Psoas muscle (tissue), 8 donors: Measurements from ENCODE around the gene TNS3. TPM values are rescaled to one million over a fixed set of nuclear protein-coding genes. Genes with fewer than 3 reads are reported as not detected.

ENCODE experiments used
- ATAC-seq, 4 donors: fragments of 200-7000 bp; cut with Tn5 transposase; one replicate each; pipeline ENCODE4 v1.9.1; 2020; ENCODE audit warnings: moderate library complexity in 3 of 4, mild to moderate bottlenecking in 2 of 4
- DNase-seq, 2 donors: peaks; one replicate each; pipeline ENCODE4 v3.0.0-alpha.2; 2020
- H3K27ac ChIP-seq: fragments of 200-600 bp; one replicate; pipeline ENCODE4 v1.8.0; 2022
- H3K27me3 ChIP-seq, 3 donors: fragments of 200-600 bp in 1 of 3; one replicate each; pipeline versions ENCODE4 v1.6.1 to v1.8.0; 2013 to 2022; ENCODE audit warnings: low read length in 2 of 3, mild to moderate bottlenecking in 2 of 3, moderate library complexity in 1 of 3; ENCODE audit not compliant: insufficient read depth in 3 of 3
- H3K36me3 ChIP-seq, 2 donors: fragments of 200-600 bp in 1 of 2; one replicate each; pipeline versions ENCODE4 v1.6.1 to v1.8.0; 2013 to 2022; ENCODE audit warnings: low read depth in 1 of 2, mild to moderate bottlenecking in 1 of 2, moderate library complexity in 1 of 2; ENCODE audit not compliant: insufficient read depth in 1 of 2
- H3K4me1 ChIP-seq: fragments of 200-600 bp; one replicate; pipeline ENCODE4 v1.8.0; 2022
- H3K4me3 ChIP-seq: fragments of 200-600 bp; one replicate; pipeline ENCODE4 v1.8.0; 2022; ENCODE audit warnings: mild to moderate bottlenecking
- H3K9me3 ChIP-seq: fragments of 200-600 bp; one replicate; pipeline ENCODE4 v1.8.0; 2022
- CTCF ChIP-seq: fragments of 200-600 bp; IDR thresholded peaks from one replicate; pipeline ENCODE4 v1.8.0; 2022; ENCODE audit warnings: antibody characterized with exemption
- WGBS, 3 donors: extraction: QIAGEN DNeasy Blood & Tissue Kit; methylation state at CpG; one replicate each; pipeline versions ENCODE4 v1.1.6 to v1.1.7; 2013; 5-methylcytosine and 5-hydroxymethylcytosine counted together
- intact Hi-C, 2 donors: fragments of 100-400 bp; cut with DNase I; formaldehyde crosslinking; loops; one replicate each; pipeline versions ENCODE4 v1.11.0 to v1.14.2; 2022
- polyA plus RNA-seq, 3 donors: library from polyadenylated mRNA; stranded (reverse); fragments of 200-250 nt; gene quantifications; one replicate each; pipeline ENCODE4 v1.2.3, GENCODE V29; 2013
- total RNA-seq, 4 donors: library from RNA; stranded (reverse); fragmentation: NEBNext Ultra II Directional in 2 of 4; extraction: Animal tissue kit (Norgen Biotek cat#: 25700) in 2 of 4; gene quantifications; one replicate each; pipeline versions ENCODE4 v1.2.1 to v1.2.4, GENCODE V29; 2021 to 2023
- donor health status: healthy with polysubstance abuse.
- donor health status: DM: no; HTN: no; CAD: no; lungs with moderate emphysema.
- donor health status: Bipolar disorder and iron deficiency.
- donor health status: healthy.
- donor health status: DM: yes; HTN: yes; CAD: no.
- donor health status: DM: no; HTN: no; CAD: no.
- donor health status: DM: no; HTN: no; CAD: no.
- donor health status: DM: yes; HTN: yes; CAD: no.

TNS3 gene
- total and polyA plus RNA-seq, 7 donors: 11.5 to 75.3 (median 35.0) TPM

DNA sequence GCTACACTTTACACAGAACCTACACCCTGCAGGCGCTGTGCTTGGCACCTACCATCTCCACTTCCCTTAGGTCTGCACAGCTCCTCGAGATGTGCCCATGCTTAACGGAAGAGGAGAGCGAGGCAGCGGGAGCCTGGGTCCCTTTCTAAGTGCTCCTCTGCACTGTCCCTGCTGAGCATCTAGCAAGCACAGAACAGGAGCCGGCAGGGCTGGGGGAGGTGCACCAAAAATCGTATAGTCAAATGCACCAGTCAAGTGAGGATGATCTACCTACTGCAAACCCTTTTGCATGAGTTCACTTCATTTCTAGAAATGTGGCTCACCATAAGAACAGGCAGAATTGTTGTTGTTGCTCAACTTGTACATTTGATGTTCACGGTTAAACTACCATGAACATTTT lies 267.7 kb downstream of the TNS3 start:
- Histone ChIP-seq H3K4me1 (peaks cover 24% of the 10 kb centered on the region), H3K27ac (peak overlapping the region; percentile 75), H3K9me3 (no peaks in the 10 kb centered on the region), H3K36me3 (no peaks in the 10 kb centered on the region), H3K27me3 (no peaks in the 10 kb centered on the region), H3K4me3 (no peak overlapping the region)
- DNase-seq (no peak), ATAC-seq (no peak)
- TF ChIP-seq CTCF: no peak
- WGBS, 3 donors: 73 to 78% (median 78%) methylated on average over 8 of the region's 8 CpGs
- intact Hi-C loops: no loop called here

GRCh38 chr7:47313564-47313963 lies 268.3 kb downstream of the TNS3 start:
- H3K36me3 ChIP-seq: no peaks in the 10 kb centered on the region
- intact Hi-C loops: no loop called here
- H3K4me3 ChIP-seq: no peak overlapping the region
- peaks cover 24% of the 10 kb centered on the region for H3K4me1 ChIP-seq
- no peaks in the 10 kb centered on the region for H3K27me3 ChIP-seq
- no peak for TF ChIP-seq CTCF
- ATAC-seq (no peak), DNase-seq (no peak)
- no peak overlapping the region for H3K27ac ChIP-seq
- H3K9me3 ChIP-seq: no peaks in the 10 kb centered on the region
- 67 to 78% (median 76%) methylated on average over 4 of the region's 4 CpGs for WGBS, 3 donors

DNA sequence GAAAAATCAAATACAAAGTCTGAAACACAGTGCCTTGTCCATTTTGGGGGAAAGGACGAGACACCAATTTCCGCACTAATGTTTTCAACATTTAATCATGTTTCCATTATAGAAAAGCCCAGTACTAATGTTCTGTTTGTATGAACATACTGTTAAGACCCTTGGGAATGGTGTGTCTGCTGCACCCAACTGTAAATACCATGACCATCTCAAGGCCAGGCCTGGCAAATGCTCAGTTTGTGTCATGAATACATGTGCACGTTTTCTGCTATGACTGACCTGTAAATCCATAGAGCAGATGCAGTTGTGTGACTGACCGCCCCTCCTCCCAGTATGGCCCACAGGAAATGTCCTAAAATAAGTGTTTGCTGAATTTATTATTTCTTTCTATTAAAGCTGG lies 270.0 kb downstream of the TNS3 start:
- Histone ChIP-seq H3K9me3 (no peaks in the 10 kb centered on the region), H3K36me3 (no peaks in the 10 kb centered on the region), H3K4me1 (peaks cover 24% of the 10 kb centered on the region), H3K27me3 (no peaks in the 10 kb centered on the region), H3K4me3 (no peak overlapping the region), H3K27ac (no peak overlapping the region)
- DNase-seq (no peak), ATAC-seq (no peak)
- intact Hi-C loops: no loop called here
- WGBS, 3 donors: 84 to 87% (median 86%) methylated on average over 4 of the region's 4 CpGs
- TF ChIP-seq CTCF: no peak

GRCh38 chr7:47310020-47310419 lies 271.9 kb downstream of the TNS3 start:
- peaks cover 20% of the 10 kb centered on the region for H3K4me1 ChIP-seq
- H3K4me3 ChIP-seq: no peak overlapping the region
- H3K9me3 ChIP-seq: no peaks in the 10 kb centered on the region
- no peaks in the 10 kb centered on the region for H3K36me3 ChIP-seq
- DNase-seq (no peak), ATAC-seq (peak; percentile 25 to 55 (median 49))
- WGBS, 3 donors: 24 to 26% (median 26%) methylated on average over 2 of the region's 2 CpGs
- TF ChIP-seq CTCF: no peak
- peak overlapping the region; percentile 34 for H3K27ac ChIP-seq
- intact Hi-C loops: no loop called here
- no peaks in the 10 kb centered on the region for H3K27me3 ChIP-seq

DNA sequence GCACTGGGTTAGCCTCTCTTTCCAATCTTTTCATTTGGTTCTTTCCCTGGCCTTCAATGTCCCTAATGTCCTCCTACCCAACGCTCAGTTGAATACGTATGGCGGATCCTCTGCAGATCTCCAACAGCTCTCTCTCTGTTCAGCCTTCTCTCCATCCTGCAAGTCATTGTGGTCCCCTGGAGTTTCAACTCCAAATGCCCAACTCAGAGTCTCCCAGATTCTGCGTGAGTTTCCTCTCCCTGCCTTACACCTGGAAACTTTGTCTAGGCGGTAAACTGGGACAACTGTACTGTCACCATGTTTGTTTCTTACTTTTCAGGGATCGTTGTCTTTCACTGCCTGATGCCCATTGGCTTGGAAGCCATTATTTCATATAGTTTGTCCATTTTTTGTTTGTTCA lies 273.1 kb downstream of the TNS3 start:
- no peaks in the 10 kb centered on the region for H3K9me3 ChIP-seq
- peaks cover 0 to 5% of the 10 kb centered on the region in 2 donors for H3K36me3 ChIP-seq
- no peak overlapping the region for H3K27ac ChIP-seq
- no peak overlapping the region for H3K4me3 ChIP-seq
- peaks cover 15% of the 10 kb centered on the region for H3K4me1 ChIP-seq
- no peak for DNase-seq
- 96 to 98% (median 96%) methylated on average over 6 of the region's 6 CpGs for WGBS, 3 donors
- intact Hi-C loops: no loop called here
- ATAC-seq: no peak
- no peak for TF ChIP-seq CTCF
- no peaks in the 10 kb centered on the region for H3K27me3 ChIP-seq
